Measurements from ENCODE around the gene MAPKBP1. TPM values are rescaled to one million over a fixed set of nuclear protein-coding genes. Genes with fewer than 3 reads are reported as not detected.

Gene MAPKBP1
- polyA plus RNA-seq, 5 donors: 18.2 to 22.7 (median 20.5) TPM

DNA sequence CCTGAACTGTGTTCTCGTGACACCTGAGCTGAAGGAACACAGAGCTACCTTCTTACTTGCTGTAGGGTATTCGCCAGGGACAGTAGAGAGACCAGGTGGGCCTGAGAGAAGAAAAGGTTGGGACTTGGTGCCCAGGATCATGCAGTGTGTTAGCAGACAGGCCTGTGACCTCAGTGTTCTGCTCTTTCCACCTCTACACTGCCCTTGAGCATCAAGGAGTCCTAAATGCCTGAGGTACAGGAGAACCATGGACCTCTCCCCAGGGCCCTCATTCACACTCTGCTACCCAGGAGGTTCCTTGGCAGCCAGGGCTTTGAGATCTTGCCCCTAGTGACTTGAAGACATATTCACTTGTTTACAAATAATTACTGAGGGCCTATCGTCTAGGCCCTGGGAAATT is 31.4 kb downstream of the MAPKBP1 start:
- no peak for DNase-seq

GRCh38 chr15:41806291-41807181 is 32.3 kb downstream of the MAPKBP1 start:
- no peak for DNase-seq

DNA sequence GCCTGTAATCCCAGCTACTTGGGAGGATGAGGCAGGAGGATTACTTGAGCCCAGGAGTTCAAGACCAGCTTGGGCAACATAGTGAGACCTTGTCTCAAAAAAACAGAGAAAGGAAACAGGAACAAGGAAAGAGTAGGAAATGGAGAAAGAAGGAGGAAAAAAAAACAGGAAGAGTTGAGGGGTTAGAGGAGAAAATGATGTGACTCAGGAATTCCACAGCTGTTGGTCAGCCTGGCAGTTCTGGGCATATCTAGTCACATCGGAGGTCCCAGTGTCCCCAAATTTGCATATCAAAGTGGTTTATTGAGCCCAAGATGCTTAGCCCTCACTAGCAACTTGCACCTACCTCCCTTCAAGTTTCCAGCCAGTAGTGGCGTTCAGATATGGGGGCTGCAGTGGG is 34.8 kb downstream of the MAPKBP1 start:
- DNase-seq: no peak

GRCh38 chr15:41809526-41810220 is 35.4 kb downstream of the MAPKBP1 start:
- no peak for DNase-seq

GRCh38 chr15:41810651-41811431 is 36.6 kb downstream of the MAPKBP1 start:
- DNase-seq: no peak

- DNase-seq: peak; percentile 61 to 82
These were observed 37.3 kb downstream of the MAPKBP1 start for GRCh38 chr15:41811432-41812195.

GRCh38 chr15:41812820-41813375 is 38.6 kb downstream of the MAPKBP1 start:
- no peak for DNase-seq

GRCh38 chr15:41813426-41813825 is 39.1 kb downstream of the MAPKBP1 start:
- DNase-seq: no peak

DNA sequence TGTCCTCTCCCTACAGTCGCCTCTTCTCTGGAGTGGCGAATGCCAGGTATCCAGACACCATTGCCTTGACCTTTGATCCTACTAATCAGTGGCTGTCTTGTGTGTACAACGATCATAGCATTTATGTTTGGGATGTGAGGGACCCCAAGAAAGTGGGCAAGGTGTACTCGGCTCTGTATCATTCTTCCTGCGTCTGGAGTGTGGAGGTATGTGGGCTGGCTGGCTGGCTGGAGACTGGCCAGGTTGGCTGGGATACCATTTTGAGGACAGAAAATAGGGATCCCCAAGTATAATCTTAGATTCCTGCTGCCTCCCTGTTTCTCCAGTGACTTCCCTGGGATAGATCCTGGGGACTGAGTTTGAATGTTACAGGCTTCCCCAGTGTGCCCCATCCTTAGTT is 40.2 kb downstream of the MAPKBP1 start:
- DNase-seq: no peak

DNA sequence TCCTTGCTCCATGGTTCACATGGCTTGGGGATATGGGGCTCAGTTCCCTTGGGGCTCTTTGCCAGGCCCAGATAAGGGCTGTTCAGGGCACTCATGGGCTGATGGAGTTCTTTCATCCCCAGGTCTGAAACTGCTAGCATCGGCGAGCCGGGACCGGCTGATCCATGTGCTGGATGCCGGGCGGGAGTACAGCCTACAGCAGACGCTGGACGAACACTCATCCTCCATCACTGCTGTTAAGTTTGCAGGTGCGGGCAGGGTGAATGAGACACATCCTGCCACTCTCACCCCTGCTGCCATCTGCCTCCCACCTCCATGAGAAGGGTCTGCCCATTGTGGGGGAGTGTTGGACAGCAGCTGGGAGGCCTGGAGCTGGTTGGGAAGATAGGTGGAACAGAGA is 42.5 kb downstream of the MAPKBP1 start:
- DNase-seq: no peak

DNA sequence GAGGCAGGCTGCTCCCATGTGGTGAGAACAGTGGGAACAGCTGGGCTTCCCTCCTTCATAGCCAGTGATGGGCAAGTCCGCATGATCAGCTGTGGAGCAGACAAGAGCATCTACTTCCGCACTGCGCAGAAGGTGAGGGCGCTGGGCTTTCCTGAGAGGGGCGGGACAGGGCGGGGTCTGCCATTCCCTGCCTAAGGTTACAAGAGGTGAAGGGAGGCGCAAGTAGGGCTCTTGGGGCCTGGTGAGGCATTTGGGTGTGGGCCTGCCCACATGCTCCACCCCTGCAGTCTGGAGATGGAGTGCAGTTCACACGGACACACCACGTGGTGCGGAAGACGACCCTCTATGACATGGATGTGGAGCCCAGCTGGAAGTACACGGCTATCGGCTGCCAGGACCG is 43.0 kb downstream of the MAPKBP1 start:
- DNase-seq: no peak

GRCh38 chr15:41817781-41818180 is 43.5 kb downstream of the MAPKBP1 start:
- DNase-seq: no peak

DNA sequence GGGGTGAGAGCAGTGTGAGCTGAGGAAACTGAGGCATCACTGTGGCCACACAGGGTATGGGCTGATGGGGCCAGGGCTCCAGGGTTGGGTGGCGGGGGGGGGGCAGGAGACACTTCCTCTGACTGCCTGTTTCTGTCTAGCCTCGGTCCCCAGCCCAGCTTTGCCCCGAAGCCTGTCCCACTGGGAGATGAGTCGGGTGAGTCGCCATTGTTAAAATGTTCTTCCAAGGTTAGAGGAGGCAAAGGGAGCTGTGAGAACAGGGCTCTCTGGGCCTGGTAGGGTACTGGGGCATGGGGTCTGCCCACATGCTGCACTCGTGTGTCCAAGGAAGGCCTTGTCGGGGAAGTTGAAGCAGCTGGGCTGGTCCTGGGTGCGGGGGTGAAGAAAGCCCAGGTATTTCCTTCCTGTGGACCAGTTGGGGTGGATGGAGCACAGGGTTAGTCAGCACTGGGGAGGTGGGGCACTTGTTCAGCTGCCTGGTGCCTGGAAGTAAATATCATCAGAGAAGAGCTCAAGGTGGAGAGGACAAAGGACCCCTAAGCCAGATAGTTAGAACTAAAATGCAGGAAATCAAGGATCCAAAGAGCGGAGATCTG is 45.3 kb downstream of the MAPKBP1 start:
- no peak for DNase-seq

- no peak for DNase-seq
These were observed 46.6 kb downstream of the MAPKBP1 start for GRCh38 chr15:41820791-41821423.

DNA sequence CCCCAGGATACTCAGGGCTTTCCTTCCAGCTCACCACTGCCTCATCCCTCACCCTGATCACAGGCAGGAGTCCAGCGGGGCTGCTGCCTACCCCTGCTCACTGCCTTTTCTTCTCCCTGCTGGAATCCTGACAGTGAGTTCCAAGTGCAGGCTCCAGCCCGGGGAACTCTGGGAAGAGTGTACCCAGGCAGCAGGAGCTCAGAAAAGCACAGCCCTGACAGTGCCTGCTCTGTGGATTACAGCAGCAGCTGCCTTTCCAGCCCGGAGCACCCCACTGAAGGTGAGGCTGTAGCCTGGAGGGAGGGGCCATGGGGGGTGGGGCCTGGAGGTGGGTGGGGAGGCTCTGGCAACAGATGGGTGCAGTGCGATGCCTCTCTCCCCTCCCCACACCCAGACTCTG is 47.5 kb downstream of the MAPKBP1 start:
- no peak for DNase-seq

DNA sequence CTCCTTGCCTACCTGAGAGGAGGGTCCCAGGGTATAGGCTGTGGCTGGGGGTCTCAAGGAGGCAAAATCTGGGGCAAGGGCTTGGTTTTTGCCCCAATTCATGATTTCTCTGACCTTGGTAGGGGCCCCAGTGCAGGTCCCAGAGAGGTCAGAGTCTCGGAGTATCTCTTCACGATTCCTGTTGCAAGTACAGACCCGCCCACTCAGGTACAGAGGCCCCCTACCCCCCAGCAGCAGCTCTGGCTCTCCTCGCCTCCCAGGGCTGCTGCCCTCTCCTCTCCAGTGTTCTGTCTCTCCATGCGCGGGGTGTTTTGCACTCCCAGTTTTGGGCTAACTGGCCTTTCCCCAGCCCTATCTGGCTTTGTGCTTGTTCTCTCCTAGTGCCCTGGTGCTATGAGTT is 48.2 kb downstream of the MAPKBP1 start:
- no peak for DNase-seq

GRCh38 chr15:41822957-41823356 is 48.7 kb downstream of the MAPKBP1 start:
- DNase-seq: no peak

DNA sequence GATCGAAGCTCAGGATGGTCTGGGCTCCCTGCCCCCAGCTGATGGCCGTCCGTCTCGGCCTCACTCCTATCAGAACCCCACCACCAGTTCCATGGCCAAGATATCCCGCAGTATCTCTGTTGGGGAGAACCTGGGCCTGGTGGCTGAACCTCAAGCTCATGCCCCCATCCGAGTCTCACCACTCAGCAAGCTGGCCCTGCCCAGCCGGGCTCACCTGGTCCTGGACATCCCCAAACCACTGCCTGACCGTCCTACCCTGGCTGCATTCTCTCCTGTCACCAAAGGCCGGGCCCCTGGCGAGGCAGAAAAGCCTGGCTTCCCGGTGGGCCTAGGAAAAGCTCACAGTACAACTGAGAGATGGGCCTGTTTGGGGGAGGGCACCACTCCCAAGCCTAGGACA is 49.2 kb downstream of the MAPKBP1 start:
- DNase-seq: no peak

GRCh38 chr15:41824062-41824745 is 49.9 kb downstream of the MAPKBP1 start:
- DNase-seq: no peak

DNA sequence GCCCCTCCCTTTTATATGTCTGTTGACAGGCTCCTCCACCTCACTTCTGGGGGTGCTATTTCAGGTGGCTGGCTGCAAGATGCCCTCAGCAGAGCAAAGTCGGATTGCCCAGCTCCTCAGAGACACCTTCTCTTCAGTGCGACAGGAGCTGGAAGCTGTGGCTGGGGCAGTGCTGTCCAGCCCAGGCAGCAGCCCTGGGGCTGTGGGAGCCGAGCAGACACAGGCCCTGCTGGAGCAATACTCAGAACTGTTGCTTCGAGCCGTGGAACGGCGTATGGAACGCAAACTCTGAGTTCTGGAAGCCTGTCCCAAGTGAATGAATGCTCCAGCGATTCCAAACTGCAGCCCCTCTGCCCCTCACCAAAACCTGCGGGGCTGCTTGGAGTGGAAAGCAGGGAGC is 50.9 kb downstream of the MAPKBP1 start:
- DNase-seq: no peak
